Heart right ventricle (tissue), 16 donors: ENCODE measurements around the gene PEMT. TPM values are rescaled to one million over a fixed set of nuclear protein-coding genes. Genes with fewer than 3 reads are reported as not detected.

Experiments
- ATAC-seq, 8 donors: fragments of 200-7000 bp; cut with Tn5 transposase; one replicate each; pipeline ENCODE4 v1.9.1; 2020; ENCODE audit warnings: mild to moderate bottlenecking in 8 of 8, moderate library complexity in 8 of 8, moderate number of reproducible peaks in 1 of 8
- DNase-seq, 2 donors: peaks; one replicate each; pipeline ENCODE4 v3.0.0-alpha.2; 2020
- H3K27ac ChIP-seq, 10 donors: fragments of 200-600 bp; sonication (generic) in 2 of 10; one replicate each; pipeline versions ENCODE4 v1.5.0 to v1.8.0; 2020 to 2022; ENCODE audit warnings: mild to moderate bottlenecking in 3 of 10
- H3K27me3 ChIP-seq, 7 donors: fragments of 200-600 bp; one replicate each; pipeline ENCODE4 v1.8.0; 2021 to 2022; ENCODE audit warnings: mild to moderate bottlenecking in 2 of 7
- H3K36me3 ChIP-seq, 9 donors: fragments of 200-600 bp; sonication (generic) in 1 of 9; one replicate each; pipeline versions ENCODE4 v1.5.0 to v1.8.0; 2020 to 2022; ENCODE audit warnings: mild to moderate bottlenecking in 2 of 9
- H3K4me1 ChIP-seq, 9 donors: fragments of 200-600 bp; sonication (generic) in 1 of 9; one replicate each; pipeline versions ENCODE4 v1.5.0 to v1.8.0; 2020 to 2022; ENCODE audit warnings: mild to moderate bottlenecking in 4 of 9
- H3K4me3 ChIP-seq, 10 donors: fragments of 200-600 bp; sonication (generic) in 2 of 10; one replicate each; pipeline versions ENCODE4 v1.5.0 to v1.8.0; 2020 to 2022; ENCODE audit warnings: mild to moderate bottlenecking in 7 of 10, moderate library complexity in 2 of 10
- H3K9me3 ChIP-seq, 11 donors: fragments of 200-600 bp in 10 of 11; sonication (generic) in 2 of 11; one replicate each; pipeline versions ENCODE4 v1.5.0 to v1.8.0; 2013 to 2022; ENCODE audit warnings: mild to moderate bottlenecking in 2 of 11, control low read depth in 1 of 11, moderate library complexity in 1 of 11
- WGBS, 2 donors: extraction: QIAGEN DNeasy Blood & Tissue Kit; methylation state at CpG; one replicate each; pipeline ENCODE4 v1.1.7; 2013; ENCODE audit warnings: inconsistent platforms in 1 of 2; 5-methylcytosine and 5-hydroxymethylcytosine counted together
- intact Hi-C, 10 donors: fragments of 100-400 bp; cut with DNase I; formaldehyde crosslinking; loops; one replicate each; pipeline versions ENCODE4 v1.11.1 to v1.14.2; 2022
- polyA plus RNA-seq, 2 donors: library from polyadenylated mRNA; stranded (reverse); fragments of 200-250 nt; gene quantifications; one replicate each; pipeline ENCODE4 v1.2.3, GENCODE V29; 2013
- total RNA-seq, 10 donors: library from RNA; stranded (reverse); fragmentation: NEBNext Ultra II Directional in 3 of 10; extraction: Animal tissue kit (Norgen Biotek cat#: 25700) in 3 of 10; gene quantifications; one replicate each; pipeline versions ENCODE4 v1.2.1 to v1.2.4, GENCODE V29; 2021 to 2023
- TF ChIP-seq, protein P1 (sequence below), 9 donors: fragments of 200-600 bp; sonication (generic) in 2 of 9; IDR thresholded peaks; one replicate each; pipeline versions ENCODE4 v1.5.0 to v1.8.0; 2021 to 2022; ENCODE audit warnings: antibody characterized with exemption in 9 of 9, mild to moderate bottlenecking in 5 of 9, moderate library complexity in 1 of 9
- donor health status: Arrhythmogenic right ventricular cardiomyopathy.
- donor health status: ischemic (EF 13 %, LVEDD 7.1; RV severe dilation, severe dysfunction).
- donor health status: healthy with polysubstance abuse.
- donor health status: DM: no; HTN: yes; CAD: no.
- donor health status: DM: no; HTN: no; CAD: no.
- donor health status: ischemic (EF 25% LVEDD 6.9; RV normal size, moderate dysfunction).
- donor health status: ischemic (EF 25% LVEDD 5.7; RV mildly dilated, moderate dysfunction).
- donor health status: healthy.
- donor health status: DM: yes; HTN: yes; CAD: no.
- donor health status: Ischemic cardiomyopathy.
- donor health status: ischemic (EF 35%, LVEDD 5.7; RV mildly dilated, moderate dysfunction).
- donor health status: nonischemic (EF 11% LVEDD 7.7; RV severe dilation, severe dysfunction).
- donor health status: DM: yes; HTN: yes; CAD: no.
- donor health status: PGD.
- donor health status: ischemic (EF 29% LVEDD 5.4; RV normal size, mild dysfunction).
- donor health status: nonischemic (EF 23%, LVEDD 6.1; RV moderate dilation, normal function).

Gene PEMT
- total and polyA plus RNA-seq, 12 donors: 13.5 to 55.2 (median 22.0) TPM

DNA sequence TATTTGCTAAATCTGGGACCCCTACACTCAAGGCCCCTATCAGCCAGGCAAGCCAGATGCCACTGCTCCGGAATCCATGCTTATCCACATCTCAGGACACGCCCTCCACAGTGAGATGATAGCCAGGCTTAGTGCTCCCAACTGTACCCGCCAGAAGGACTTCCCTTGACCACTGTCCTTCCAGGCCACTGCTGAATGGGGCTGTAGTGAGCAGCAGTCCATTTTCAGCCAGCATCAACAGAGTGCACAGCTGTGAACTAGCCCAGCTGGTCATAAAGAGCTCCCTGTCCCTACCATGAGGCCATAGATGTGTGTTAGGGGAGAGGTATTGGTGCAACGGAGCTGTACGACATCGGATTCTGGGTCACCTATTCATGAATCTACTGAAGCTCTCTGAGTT is 127.7 kb downstream of the PEMT start:
- ATAC-seq: no peak
- Histone ChIP-seq H3K27me3 (no peaks in the 10 kb centered on the region), H3K9me3 (no peaks in the 10 kb centered on the region), H3K36me3 (no peaks in the 10 kb centered on the region), H3K27ac (no peak overlapping the region), H3K4me1 (peaks cover 0 to 4% (median 0%) of the 10 kb centered on the region in 9 donors), H3K4me3 (no peak overlapping the region)
- WGBS, 2 donors: 75% methylated on average over 6 of the region's 6 CpGs
- TF ChIP-seq, protein P1, sequence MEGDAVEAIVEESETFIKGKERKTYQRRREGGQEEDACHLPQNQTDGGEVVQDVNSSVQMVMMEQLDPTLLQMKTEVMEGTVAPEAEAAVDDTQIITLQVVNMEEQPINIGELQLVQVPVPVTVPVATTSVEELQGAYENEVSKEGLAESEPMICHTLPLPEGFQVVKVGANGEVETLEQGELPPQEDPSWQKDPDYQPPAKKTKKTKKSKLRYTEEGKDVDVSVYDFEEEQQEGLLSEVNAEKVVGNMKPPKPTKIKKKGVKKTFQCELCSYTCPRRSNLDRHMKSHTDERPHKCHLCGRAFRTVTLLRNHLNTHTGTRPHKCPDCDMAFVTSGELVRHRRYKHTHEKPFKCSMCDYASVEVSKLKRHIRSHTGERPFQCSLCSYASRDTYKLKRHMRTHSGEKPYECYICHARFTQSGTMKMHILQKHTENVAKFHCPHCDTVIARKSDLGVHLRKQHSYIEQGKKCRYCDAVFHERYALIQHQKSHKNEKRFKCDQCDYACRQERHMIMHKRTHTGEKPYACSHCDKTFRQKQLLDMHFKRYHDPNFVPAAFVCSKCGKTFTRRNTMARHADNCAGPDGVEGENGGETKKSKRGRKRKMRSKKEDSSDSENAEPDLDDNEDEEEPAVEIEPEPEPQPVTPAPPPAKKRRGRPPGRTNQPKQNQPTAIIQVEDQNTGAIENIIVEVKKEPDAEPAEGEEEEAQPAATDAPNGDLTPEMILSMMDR (IDR thresholded peaks at IDR 0.05): no peak
- intact Hi-C loops: no loop called here
- DNase-seq: no peak

DNA sequence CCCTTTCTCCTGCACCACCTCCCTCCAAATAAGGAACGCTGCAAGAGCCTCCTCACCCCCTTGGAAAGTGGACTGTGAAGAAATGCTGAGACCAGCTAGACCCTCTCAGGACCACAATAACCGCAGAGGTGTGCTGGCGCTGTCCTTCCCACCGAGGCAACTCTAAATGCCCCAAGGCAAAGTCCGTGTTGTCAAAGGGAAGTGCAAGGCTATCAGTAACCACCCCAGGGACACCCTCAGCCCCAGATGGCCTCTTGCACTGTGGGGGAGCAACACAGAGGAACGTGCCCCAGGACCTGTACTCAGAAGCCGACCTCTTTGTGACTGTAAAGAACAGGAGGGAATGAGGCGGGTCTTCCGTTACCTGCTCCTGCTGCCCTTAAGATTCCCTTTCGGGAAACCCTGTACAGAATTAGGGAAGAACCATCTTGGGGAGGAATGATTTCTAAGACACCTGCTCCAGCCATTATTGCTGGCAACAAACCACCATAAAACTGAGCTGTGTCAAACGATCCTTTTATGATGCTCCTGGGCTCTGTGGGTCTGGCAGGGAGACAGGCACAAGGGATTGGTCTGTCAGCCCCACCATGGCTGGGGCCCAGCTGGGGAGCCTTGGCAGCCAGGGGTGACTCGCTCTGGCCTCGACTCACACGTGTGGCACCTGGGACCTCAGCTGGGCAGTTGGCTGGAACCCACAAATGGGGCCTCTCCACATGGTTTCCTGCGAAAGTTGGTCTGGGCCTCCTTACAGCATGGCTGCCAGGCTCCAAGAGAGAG is 129.3 kb downstream of the PEMT start:
- no peak overlapping the region for H3K4me3 ChIP-seq
- intact Hi-C loops: no loop called here
- TF ChIP-seq, protein P1 (IDR thresholded peaks at IDR 0.05): no peak
- no peaks in the 10 kb centered on the region for H3K4me1 ChIP-seq
- 77 to 82% methylated on average over 15 of the region's 15 CpGs for WGBS, 2 donors
- no peak for DNase-seq
- ATAC-seq: no peak
- H3K36me3 ChIP-seq: no peaks in the 10 kb centered on the region
- H3K27ac ChIP-seq: no peak overlapping the region
- no peaks in the 10 kb centered on the region for H3K27me3 ChIP-seq
- H3K9me3 ChIP-seq: no peaks in the 10 kb centered on the region

DNA sequence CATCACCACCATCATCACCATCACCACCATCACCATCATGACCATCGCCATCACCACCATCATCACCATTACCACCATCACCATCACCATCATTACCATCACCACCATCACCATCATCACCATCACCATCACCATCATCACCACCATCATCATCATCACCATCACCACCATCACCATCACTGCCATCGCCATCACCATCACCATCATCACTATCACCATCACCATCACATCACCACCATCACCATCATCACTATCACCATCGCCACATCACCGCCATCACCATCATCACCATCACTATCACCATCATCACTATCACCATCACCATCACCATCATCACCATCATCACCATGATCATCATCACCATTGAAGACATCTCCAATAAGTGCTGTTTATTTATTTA is 131.5 kb downstream of the PEMT start:
- Histone ChIP-seq H3K4me1 (no peaks in the 10 kb centered on the region), H3K4me3 (no peak overlapping the region), H3K9me3 (no peaks in the 10 kb centered on the region), H3K27ac (no peak overlapping the region), H3K36me3 (no peaks in the 10 kb centered on the region), H3K27me3 (peaks cover 0 to 2% (median 0%) of the 10 kb centered on the region in 7 donors)
- intact Hi-C loops: no loop called here
- WGBS, 2 donors: 97 to 99% methylated on average over 4 of the region's 4 CpGs
- ATAC-seq: no peak
- no peak for DNase-seq
- TF ChIP-seq, protein P1 (IDR thresholded peaks at IDR 0.05): no peak

DNA sequence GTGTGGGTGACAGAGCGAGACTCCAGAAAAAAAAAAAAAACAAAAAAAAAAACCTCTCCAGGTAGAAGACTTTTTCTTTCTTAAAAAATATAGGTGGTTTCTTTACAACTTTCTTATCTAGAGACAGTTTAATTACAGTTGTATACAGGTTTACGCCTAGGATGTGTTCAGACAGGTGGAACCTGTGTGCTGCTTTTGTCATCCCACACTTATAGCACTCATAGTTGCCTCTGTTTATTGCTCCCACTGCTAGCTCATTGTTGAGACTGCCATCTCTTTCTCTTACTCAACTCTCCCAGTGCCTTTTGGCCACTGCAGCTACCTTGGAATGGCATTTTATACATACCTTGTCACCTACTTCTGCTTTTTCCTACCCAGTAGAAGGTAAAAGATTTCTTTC is 133.8 kb downstream of the PEMT start:
- ATAC-seq (no peak), DNase-seq (no peak)
- Histone ChIP-seq H3K27ac (no peak overlapping the region), H3K27me3 (peaks cover 0 to 4% (median 0%) of the 10 kb centered on the region in 7 donors), H3K9me3 (no peaks in the 10 kb centered on the region), H3K4me1 (no peaks in the 10 kb centered on the region), H3K4me3 (no peak overlapping the region), H3K36me3 (no peaks in the 10 kb centered on the region)
- WGBS, 2 donors: 94 to 100% methylated on average over 2 of the region's 2 CpGs
- intact Hi-C loops: no loop called here
- TF ChIP-seq, protein P1 (IDR thresholded peaks at IDR 0.05): no peak
